ENCODE results near the gene MYO9A. TPM values are rescaled to one million over a fixed set of nuclear protein-coding genes. Genes with fewer than 3 reads are reported as not detected.

The MYO9A gene
- total RNA-seq, 1 experiment from 2014 or later: 30.1 TPM

- Histone ChIP-seq H3K27ac (ENCODE audit: low read depth, low read length, poor library complexity, severe bottlenecking) (no peak overlapping the region), H3K4me1 (ENCODE audit: insufficient read depth, low read length, poor library complexity, severe bottlenecking) (no peaks in the 10 kb centered on the region), H3K9me3 (ENCODE audit: low read depth, low read length, poor library complexity, severe bottlenecking) (no peaks in the 10 kb centered on the region), H3K36me3 (ENCODE audit: insufficient read depth, low read length, poor library complexity, severe bottlenecking) (no peaks in the 10 kb centered on the region), H3K4me3 (ENCODE audit: low read depth, low read length, poor library complexity, severe bottlenecking) (no peak overlapping the region), H3K27me3 (replicated peaks; ENCODE audit: insufficient read depth, low read depth, low read length, poor library complexity) (no peaks in the 10 kb centered on the region)
- TF ChIP-seq CTCF (conservative IDR thresholded peaks at IDR 0.05; ENCODE audit: low read depth, low read length): no peak
- TF ChIP-seq EZH2 (IDR thresholded peaks at IDR 0.05; ENCODE audit: borderline replicate concordance, low read depth, low read length, poor library complexity, severe bottlenecking): no peak
- ChIA-PET CTCF (no interaction called here), POLR2A (ENCODE audit: low non-redundant PET) (no interaction called here)
- intact Hi-C loops (cut with micrococcal nuclease; ENCODE audit: unreplicated experiment): no loop called here
- no TSS peak for BruUV-seq (replicated peaks)
- no peak for DNase-seq (ENCODE audit: low spot score)
These were observed 155.4 kb downstream of the MYO9A start for GRCh38 chr15:71962537-71962936.

- Histone ChIP-seq H3K4me3 (ENCODE audit: low read depth, low read length, poor library complexity, severe bottlenecking) (no peak overlapping the region), H3K27me3 (replicated peaks; ENCODE audit: insufficient read depth, low read depth, low read length, poor library complexity) (no peaks in the 10 kb centered on the region), H3K27ac (ENCODE audit: low read depth, low read length, poor library complexity, severe bottlenecking) (no peak overlapping the region), H3K4me1 (ENCODE audit: insufficient read depth, low read length, poor library complexity, severe bottlenecking) (peaks cover 6% of the 10 kb centered on the region), H3K36me3 (ENCODE audit: insufficient read depth, low read length, poor library complexity, severe bottlenecking) (no peaks in the 10 kb centered on the region), H3K9me3 (ENCODE audit: low read depth, low read length, poor library complexity, severe bottlenecking) (no peaks in the 10 kb centered on the region)
- no peak for DNase-seq (ENCODE audit: low spot score)
- intact Hi-C loops (cut with micrococcal nuclease; ENCODE audit: unreplicated experiment): no loop called here
- TF ChIP-seq EZH2 (IDR thresholded peaks at IDR 0.05; ENCODE audit: borderline replicate concordance, low read depth, low read length, poor library complexity, severe bottlenecking): no peak
- TF ChIP-seq CTCF (conservative IDR thresholded peaks at IDR 0.05; ENCODE audit: low read depth, low read length): no peak
- CTCF ChIA-PET: no interaction called here
- no TSS peak for BruUV-seq (replicated peaks)
- POLR2A ChIA-PET (ENCODE audit: low non-redundant PET): no interaction called here
These were observed 160.9 kb downstream of the MYO9A start for GRCh38 chr15:71957026-71957425.

- H3K27me3 ChIP-seq (replicated peaks; ENCODE audit: insufficient read depth, low read depth, low read length, poor library complexity): no peaks in the 10 kb centered on the region
- no TSS peak for BruUV-seq (replicated peaks)
- no peaks in the 10 kb centered on the region for H3K9me3 ChIP-seq (ENCODE audit: low read depth, low read length, poor library complexity, severe bottlenecking)
- TF ChIP-seq EZH2 (IDR thresholded peaks at IDR 0.05; ENCODE audit: borderline replicate concordance, low read depth, low read length, poor library complexity, severe bottlenecking) (no peak), CTCF (conservative IDR thresholded peaks at IDR 0.05; ENCODE audit: low read depth, low read length) (no peak)
- H3K36me3 ChIP-seq (ENCODE audit: insufficient read depth, low read length, poor library complexity, severe bottlenecking): no peaks in the 10 kb centered on the region
- DNase-seq (ENCODE audit: low spot score): no peak
- peaks cover 6% of the 10 kb centered on the region for H3K4me1 ChIP-seq (ENCODE audit: insufficient read depth, low read length, poor library complexity, severe bottlenecking)
- no peak overlapping the region for H3K4me3 ChIP-seq (ENCODE audit: low read depth, low read length, poor library complexity, severe bottlenecking)
- ChIA-PET POLR2A (ENCODE audit: low non-redundant PET) (no interaction called here), CTCF (no interaction called here)
- H3K27ac ChIP-seq (ENCODE audit: low read depth, low read length, poor library complexity, severe bottlenecking): no peak overlapping the region
- intact Hi-C loops (cut with micrococcal nuclease; ENCODE audit: unreplicated experiment): no loop called here
These were observed 166.8 kb downstream of the MYO9A start for GRCh38 chr15:71951134-71951533.
